AG04449 (cell line): ENCODE measurements around the gene BMP8B.

Experiments
- CTCF ChIA-PET: fragments of 350-600 bp; formaldehyde crosslinking; extraction: SDS; loops from one replicate; lab custom pipeline; 2021; ENCODE audit warnings: antibody characterized with exemption; lab: Yijun Ruan, JAX
- POLR2A ChIA-PET: fragments of 400-600, 350-600 bp; formaldehyde crosslinking; extraction: SDS; loops from one replicate; lab custom pipeline; 2020; ENCODE audit warnings: antibody characterized with exemption, inconsistent platforms; lab: Yijun Ruan, JAX
- DNase-seq: peaks from one replicate; pipeline ENCODE4 v3.0.0-alpha.2; 2010; ENCODE audit warnings: low read depth, low spot score
- H3K4me3 ChIP-seq: 2 replicates; pipeline ENCODE4 v1.5.1; 2011; ENCODE audit warnings: low read depth, mild to moderate bottlenecking, control low read depth, low read length
- CTCF ChIP-seq: IDR thresholded peaks from one replicate; pipeline ENCODE4 v1.5.1; 2011; ENCODE audit warnings: mild to moderate bottlenecking, moderate library complexity, low read length, control low read depth, inconsistent platforms; ENCODE audit not compliant: insufficient read depth; ENCODE audit errors: missing control alignments

The BMP8B gene

GRCh38 chr1:39726600-39726999 lies 62.1 kb downstream of the BMP8B start:
- CTCF ChIA-PET: interaction anchor here (0.7 to 2.2 kb wide), 7 partner anchors 10 to 123 kb away, joined by 3 to 8 read pairs (median 3); partner anchors contain the start of gene PPIE
- H3K4me3 ChIP-seq: no peak overlapping the region
- POLR2A ChIA-PET: no interaction called here
- TF ChIP-seq CTCF: no peak
- DNase-seq: no peak

GRCh38 chr1:39722495-39722894 lies 66.2 kb downstream of the BMP8B start:
- CTCF ChIA-PET: interaction anchor here (0.8 to 13.5 kb wide), 6 partner anchors 12 to 184 kb away, joined by 3 to 182 read pairs (median 4); no protein-coding TSS in a partner anchor
- no peak for TF ChIP-seq CTCF
- no peak for DNase-seq
- POLR2A ChIA-PET: no interaction called here
- no peak overlapping the region for H3K4me3 ChIP-seq

GRCh38 chr1:39721664-39722063 lies 67.0 kb downstream of the BMP8B start:
- no peak overlapping the region for H3K4me3 ChIP-seq
- CTCF ChIA-PET: interaction anchor here (0.7 to 13.5 kb wide), 3 partner anchors 49 to 114 kb away, joined by 3 to 182 read pairs (median 4); no protein-coding TSS in a partner anchor
- DNase-seq: no peak
- POLR2A ChIA-PET: no interaction called here
- no peak for TF ChIP-seq CTCF

- CTCF ChIA-PET: interaction anchor here (0.6 to 13.5 kb wide), 23 partner anchors 9 to 618 kb away, joined by 3 to 182 read pairs (median 4); partner anchors contain the start of gene NT5C1A
- TF ChIP-seq CTCF: peak; percentile 28
- no peak overlapping the region for H3K4me3 ChIP-seq
- POLR2A ChIA-PET: interaction anchor here (0.7 kb wide), 1 partner anchor 144 kb away, joined by 6 read pairs; no protein-coding TSS in a partner anchor
- DNase-seq: no peak
Observed at GRCh38 chr1:39720094-39720999, 68.3 kb downstream of the BMP8B start.

- ChIA-PET CTCF (interaction anchor here (1.0 to 13.5 kb wide), 5 partner anchors 44 to 142 kb away, joined by 3 to 182 read pairs (median 4); no protein-coding TSS in a partner anchor), POLR2A (no interaction called here)
- TF ChIP-seq CTCF: no peak
Observed at GRCh38 chr1:39717809-39718208, 70.9 kb downstream of the BMP8B start.

GRCh38 chr1:39713557-39713956 lies 75.1 kb downstream of the BMP8B start:
- CTCF ChIA-PET: interaction anchor here (0.6 to 13.5 kb wide), 6 partner anchors 12 to 106 kb away, joined by 3 to 182 read pairs (median 5); no protein-coding TSS in a partner anchor
- POLR2A ChIA-PET: no interaction called here
- no peak for TF ChIP-seq CTCF
- no peak overlapping the region for H3K4me3 ChIP-seq
- no peak for DNase-seq

More at GRCh38 chr1:39717809-39718208, 70.9 kb downstream of the BMP8B start:
- DNase-seq: no peak
- no peak overlapping the region for H3K4me3 ChIP-seq
